ENCODE data around the gene ATXN2.

Gene ATXN2

DNA sequence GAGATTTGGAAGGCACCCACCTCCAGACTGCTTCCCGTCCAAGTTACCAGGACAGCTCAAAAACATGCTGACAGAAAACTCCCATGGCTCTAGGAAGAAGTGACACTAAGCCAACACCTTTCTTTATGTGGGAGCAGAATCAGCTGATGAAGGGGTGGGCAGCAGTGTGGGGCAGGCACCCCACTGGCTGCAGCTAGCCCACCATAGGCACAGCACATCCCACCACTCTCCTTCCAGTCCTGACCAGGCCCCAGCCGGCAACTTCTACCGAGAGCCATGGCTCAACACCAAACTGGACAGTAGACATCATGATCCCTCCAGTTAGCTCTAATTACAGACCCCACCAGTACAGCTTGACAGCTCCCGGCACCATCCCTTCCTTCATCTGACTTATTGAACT lies 148.4 kb downstream of the ATXN2 start:
- DNase-seq (ENCODE audit: low read depth): no peak

DNA sequence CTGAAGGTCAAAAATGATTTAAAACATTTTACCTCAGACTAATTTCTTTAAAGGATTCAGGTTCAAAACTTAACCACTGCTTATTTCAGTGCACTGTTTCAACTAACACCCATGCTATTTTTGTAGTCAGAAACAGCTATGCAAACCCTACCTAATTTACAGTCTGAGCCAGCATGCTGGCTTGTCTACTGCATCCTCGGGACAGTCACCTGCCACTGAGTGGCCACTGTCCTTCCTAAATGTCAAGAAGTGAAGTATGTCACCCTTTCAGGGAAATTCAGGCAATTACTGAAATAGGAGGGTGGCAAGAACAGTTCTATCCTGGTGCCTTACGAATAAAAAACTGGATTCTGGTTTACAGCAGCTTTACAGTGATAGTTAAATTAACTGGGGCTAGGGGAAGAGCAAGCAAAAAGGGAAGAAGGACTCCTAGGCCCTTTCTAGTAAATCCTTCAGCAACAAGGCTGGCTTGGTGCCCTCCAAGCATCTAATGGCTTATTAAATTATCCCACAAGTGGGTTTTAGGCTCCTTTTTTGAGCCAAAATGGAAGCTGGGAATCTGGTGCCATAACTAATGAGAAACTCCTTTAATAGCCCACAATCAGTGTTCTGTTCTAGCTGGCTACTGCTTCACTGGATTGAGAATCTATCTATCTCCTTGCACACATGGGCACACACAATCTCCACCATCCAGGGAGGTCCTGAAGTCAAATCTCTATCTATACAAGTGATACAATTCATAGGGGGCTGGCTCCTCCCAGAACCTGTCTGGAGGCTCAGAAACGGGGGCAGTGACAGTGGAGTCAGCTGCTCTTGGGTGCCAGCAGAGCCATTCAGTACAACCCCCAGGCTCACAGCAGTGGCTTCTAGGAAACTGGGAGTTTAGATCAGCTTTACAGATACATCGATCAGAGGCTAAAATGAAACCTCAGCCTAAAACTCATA lies 150.0 kb downstream of the ATXN2 start:
- no peak for DNase-seq (ENCODE audit: low read depth)

DNA sequence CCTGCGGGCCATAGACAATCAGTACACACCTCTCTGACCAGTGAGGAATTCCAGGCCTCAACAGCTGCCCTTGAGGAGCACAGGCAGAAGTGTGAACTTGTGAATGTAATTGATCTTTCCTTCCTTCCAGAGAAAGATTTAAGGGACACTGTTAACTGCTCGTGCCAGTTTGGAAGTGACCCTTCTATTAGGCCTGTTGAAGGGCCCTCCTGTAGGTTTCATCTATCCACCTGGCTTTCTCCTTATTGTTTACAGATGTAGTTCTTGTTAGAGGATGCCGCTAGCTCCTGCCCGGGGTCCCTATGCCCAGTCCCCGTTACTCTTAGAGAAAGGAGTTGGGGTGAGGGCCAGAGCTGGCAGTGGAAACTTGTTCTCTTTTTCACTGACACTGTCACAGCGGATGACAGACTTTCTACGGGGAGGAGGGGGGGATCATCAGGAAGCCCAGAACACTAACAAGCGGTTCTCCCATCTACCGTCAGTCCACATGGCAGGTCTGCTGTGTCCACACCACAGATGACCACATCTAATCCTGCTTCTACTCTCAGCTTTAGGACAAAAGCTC lies 150.8 kb downstream of the ATXN2 start:
- DNase-seq (ENCODE audit: low read depth): no peak

DNA sequence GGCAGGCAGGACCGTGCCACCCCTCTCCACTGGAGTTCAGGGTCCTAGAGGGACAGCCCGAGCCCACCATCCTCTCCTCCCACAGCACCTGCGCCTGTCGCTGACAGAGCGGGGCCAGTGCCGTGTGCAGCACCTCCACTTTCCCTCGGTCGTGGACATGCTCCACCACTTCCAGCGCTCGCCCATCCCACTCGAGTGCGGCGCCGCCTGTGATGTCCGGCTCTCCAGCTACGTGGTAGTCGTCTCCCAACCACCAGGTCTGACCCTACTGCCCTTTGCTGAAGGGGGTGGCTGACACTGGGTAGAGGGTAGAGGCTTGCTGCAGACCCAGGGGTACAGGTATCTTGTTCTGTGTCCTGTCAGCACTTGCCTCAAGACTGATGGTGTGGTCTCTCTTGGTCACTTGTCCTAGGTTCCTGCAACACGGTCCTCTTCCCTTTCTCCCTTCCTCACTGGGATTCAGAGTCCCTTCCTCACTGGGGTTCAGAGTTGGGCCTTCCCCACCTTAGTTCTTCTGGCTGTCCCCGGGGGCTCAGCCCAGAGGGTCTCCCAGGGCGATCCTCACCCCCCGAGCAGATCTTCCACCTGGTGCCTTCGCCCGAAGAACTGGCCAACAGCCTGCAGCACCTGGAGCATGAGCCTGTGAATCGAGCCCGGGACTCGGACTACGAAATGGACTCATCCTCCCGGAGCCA lies 151.4 kb downstream of the ATXN2 start:
- DNase-seq (ENCODE audit: low read depth): no peak

DNA sequence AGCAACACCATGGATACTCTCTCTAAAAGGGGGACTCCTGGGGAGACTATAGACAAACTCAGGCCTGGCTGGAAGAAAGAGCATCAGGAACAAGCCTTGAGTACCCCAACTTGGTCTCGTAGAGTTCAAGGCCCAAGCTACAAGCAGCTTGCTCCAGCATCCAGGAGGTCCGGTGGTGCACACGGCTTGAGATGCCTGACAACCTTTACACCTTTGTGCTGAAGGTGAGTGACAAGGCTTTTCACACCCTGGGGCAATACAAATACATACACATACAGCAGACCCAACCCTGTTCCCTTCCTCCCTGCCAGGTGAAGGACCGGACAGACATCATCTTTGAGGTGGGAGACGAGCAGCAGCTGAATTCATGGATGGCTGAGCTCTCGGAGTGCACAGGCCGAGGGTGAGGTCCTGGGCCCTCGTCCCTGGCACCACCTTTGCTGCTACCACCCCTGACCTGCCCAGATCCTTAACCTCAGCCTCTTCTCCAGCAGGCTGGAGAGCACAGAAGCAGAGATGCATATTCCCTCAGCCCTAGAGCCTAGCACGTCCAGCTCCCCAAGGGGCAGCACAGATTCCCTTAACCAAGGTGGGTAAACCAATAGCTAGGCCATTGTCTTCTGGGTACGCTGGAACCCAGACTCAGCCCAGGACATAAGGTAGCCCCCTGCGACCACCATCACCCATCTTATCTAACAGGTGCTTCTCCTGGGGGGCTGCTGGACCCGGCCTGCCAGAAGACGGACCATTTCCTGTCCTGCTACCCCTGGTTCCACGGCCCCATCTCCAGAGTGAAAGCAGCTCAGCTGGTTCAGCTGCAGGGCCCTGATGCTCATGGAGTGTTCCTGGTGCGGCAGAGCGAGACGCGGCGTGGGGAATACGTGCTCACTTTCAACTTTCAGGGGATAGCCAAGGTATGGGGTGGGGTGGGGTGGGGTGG lies 152.2 kb downstream of the ATXN2 start:
- DNase-seq (ENCODE audit: low read depth): no peak

DNA sequence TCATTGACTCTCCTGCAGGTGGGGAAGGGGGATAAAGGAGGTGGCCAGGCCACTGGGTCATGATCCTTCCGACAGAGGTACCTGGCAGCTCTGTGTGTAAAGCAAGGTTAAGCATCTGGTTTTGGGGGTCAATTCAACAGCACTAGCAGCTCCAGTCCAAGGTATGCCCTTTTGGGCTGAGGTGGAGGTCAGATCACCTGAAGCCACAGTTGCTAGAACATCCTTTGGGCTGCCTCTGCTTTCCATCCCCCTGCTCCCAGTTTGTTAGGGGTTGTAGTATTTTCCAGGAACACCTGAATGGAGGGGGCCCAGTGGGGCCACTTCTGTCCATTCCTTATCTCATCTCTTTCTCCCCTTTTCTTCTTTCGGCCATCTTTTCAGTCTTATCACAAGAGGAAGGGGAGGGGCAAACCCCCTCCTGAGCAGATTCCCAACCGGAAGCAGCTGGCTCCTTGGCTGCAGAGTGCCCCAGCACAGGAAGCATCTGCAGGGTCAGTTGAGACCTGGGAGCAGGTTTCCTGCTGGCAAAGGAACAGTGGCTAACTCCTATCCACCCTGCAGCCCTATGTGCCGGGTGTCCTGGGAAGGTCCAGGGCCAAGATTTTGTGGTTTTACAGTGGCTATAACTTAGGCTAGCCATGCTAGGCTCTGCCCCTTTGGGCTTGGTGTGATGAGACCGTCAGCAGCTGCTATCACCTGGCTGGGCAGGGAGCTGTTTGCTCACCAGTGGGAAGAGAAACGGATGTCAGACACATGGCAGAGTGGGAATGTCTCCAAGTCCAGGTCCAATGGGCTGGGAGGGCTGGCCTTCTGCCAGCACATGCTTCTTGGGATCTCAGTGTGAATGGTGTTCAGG lies 153.2 kb downstream of the ATXN2 start:
- no peak for DNase-seq (ENCODE audit: low read depth)

DNA sequence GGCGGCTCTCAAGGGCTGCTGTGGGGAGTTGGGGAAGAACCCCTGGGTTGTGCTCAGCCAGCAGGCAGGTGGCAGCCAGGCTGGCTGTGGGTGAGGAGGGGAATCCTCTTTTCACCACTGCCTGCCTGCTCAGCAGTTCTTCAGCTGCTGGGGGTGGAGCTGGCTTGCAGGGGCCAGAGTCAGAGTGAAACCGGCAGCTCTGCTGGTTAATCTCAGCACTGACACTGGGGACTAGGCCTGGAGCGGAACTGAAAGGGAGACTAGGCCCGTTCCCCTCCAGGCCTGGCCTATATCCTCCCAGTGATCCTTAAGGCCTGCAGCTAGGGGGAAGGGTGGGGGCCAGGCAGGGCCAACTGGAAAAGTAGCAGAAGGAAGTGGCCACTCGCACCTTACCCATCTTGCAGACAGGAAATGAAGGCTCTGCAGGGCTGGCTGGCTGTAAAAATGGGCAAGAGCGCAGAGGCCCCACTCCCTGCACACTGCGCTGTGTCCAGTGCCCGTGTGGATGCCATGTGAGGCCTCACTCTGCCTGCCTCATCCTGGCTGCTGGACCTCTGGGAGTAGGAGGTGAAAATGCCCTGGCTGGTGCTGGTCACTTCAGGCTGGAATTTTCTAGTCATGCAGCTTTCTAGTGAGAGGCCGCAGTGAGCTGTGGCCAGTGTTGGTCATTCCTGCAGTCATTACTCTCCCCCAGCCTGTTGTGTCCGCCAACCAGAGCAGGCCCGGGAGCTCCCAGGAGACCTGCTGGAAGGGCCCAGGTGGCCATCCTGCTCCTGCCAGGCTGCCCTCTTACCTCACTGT lies 154.0 kb downstream of the ATXN2 start:
- peak; percentile 74 for DNase-seq (ENCODE audit: low read depth)

DNA sequence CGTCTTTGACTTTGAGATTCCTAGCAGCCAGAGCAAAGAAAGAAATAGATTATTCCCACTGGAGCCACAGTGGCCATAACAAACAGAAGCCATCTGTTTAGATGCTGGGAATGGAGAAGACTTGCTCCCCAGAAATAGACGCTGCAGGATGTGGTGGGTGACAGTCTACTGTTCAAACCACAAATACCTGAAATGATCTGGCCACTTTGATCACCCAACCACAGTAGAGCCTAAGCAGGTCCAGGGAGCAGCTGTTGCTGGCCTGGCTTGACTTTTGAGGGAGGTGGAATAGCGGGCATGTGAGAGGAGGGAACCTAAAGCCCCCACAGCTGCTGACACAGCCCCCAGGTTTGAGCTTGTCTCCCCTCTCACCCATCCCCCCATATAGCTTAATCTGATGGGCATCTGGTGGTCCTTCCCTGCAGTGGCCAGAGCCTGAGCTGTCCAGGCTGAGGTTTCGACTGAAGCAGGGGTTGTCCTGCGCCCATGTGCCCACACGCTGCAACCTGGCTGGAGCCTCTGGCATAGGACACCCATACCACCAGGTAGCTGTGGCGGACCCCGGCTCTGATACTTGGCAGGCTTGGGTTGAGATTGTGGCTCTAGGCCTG lies 154.7 kb downstream of the ATXN2 start:
- no peak for DNase-seq (ENCODE audit: low read depth)

DNA sequence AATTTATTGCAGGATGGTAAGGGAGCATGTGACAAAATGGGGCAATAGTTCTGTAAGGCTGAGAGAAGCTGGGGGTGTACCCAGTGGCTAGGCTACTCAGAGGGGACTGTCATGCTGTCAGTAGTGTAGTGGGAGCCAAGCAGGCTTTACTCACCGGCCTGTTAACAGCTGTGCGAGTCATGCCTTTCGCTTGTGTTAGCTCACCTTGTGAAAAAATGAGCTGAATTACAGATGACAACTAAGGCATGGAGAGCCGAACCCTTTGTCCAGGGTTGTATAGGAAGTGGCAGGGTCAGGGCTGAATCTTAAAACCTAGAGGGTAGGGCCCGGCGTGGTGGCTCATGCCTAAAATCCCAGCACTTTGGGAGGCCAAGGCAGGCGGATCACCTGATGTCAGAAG lies 155.5 kb downstream of the ATXN2 start:
- DNase-seq (ENCODE audit: low read depth): no peak

DNA sequence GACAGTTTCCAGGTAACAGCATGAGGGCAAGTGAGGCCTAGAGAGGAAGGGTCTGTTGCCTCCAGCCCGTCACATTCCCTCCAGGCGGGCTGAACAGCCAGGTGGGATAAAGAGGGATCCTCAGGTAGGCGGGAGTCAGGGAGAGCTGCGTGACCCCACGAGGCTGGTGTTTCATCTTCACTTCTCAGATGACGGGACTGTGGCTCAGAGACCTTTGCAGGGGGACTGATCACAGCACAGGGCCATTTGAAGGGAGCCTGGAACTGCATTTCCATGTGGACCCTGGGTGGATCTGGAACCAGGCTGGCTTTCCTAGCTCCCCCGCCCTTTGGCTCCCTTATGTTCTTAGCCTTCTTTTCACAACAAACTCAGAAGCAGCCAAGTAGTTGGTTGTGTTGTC lies 156.0 kb downstream of the ATXN2 start:
- no peak for DNase-seq (ENCODE audit: low read depth)

DNA sequence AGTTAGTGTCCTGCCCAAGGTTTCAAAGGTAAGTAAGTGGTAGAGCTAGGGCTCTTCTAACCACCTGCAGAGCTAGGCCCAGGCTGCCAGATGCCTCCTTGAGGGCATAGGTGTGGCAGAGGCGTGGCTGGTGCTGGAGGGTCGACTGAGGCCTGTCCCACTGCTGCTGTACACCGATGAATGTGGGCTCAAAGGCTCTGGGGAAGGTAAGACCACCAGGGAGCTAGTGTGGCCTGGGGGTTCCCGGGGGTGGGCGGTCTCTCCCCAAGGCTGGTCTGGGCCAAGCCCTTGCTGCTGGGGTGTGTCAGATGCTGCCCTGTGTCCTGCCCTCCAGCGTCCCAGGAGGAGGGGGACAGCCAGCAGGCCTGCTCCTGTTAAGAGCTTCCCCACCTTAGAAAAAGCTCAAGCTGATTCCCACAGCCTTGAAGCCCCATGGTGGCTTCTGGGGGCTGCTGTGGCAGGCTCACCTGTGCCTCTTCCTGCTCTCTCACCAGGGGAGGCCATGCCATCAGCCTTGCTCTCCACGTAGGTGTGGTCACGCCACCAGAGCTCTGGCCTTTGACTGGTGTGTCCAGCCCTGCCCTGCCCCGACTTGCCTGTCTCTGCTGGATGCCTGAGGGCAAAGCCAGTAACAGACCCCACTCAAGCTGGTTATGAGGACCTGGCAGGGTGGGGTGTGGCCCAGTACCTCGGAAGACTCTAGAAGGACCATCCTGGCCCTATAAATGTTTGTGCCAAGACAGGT lies 156.6 kb downstream of the ATXN2 start:
- no peak for DNase-seq (ENCODE audit: low read depth)

DNA sequence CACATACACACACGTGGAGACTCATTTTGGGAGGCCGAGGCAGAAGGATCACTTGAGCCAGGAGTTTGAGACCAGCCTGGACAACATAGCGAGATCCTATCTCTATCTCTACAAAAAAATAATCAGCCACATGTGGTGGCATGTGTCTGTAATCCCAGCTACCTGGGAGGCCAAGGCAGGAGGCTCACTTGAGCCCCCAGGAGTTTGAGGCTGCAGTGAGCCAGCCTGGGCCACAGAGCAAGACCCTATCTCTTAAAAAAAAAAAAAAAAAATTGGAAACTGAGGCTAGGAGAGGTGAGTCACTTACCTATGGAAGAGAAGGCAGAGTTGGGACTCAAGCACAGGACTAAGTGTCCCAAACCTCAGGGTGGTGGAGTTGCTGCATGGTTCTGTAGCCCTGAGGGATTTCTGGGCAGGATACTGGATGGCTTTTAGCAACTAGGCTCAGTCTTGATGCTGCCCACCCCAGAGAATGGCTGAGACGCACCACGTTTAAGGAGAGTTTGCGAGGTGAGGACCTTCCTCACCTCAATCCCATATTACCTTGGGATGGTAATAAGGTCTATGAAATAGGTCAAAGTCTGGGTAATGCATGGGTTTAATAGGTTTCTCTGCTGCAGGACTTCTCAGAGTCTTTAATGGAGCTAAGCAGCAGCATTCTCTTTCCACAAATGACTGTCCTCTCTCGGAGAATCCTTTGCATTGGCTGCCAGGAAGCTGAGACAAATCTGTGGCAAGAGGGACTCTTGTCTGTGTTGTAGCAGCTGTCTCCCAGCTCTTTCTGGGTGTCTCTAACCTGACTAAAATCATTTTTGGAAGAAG lies 157.8 kb downstream of the ATXN2 start:
- no peak for DNase-seq (ENCODE audit: low read depth)

DNA sequence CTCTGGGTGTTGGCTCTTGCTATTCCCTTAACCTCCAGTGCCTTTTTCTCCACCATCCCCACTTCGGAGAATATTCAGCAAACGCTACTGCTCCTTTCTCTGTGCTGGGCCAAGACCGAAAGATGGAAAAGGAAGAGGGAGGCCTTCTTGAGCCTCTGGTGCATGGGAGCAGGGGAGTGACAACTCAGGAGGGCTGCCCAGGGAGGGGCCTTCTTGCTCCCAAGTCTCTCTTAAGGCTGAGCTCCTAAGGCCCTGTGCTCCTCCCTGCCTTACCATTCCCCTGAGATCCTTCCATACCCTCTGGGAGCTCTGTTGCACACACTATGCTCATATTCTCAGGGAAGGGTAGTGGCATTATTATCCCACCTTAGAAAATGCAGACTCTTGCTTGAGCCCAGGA lies 158.5 kb downstream of the ATXN2 start:
- no peak for DNase-seq (ENCODE audit: low read depth)

DNA sequence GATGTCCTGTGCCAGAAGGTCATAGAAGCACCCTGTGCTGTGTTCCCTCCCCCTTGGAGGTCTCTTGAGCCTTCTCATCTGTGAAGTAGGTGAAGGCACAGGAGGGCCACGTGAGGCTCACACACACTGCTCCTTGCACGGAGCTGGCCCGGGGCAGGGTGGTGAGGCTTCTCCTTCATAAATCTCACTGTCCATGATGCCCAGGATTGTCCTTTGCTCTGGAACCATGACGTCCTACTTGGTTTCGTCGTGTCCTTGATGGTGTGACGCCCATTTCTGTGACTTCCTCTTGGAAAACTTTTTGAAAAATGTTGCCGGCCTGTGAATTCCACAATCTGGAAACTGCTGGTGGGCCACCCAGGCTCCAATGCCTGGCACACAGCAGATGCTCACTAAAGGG lies 159.0 kb downstream of the ATXN2 start:
- DNase-seq (ENCODE audit: low read depth): no peak

DNA sequence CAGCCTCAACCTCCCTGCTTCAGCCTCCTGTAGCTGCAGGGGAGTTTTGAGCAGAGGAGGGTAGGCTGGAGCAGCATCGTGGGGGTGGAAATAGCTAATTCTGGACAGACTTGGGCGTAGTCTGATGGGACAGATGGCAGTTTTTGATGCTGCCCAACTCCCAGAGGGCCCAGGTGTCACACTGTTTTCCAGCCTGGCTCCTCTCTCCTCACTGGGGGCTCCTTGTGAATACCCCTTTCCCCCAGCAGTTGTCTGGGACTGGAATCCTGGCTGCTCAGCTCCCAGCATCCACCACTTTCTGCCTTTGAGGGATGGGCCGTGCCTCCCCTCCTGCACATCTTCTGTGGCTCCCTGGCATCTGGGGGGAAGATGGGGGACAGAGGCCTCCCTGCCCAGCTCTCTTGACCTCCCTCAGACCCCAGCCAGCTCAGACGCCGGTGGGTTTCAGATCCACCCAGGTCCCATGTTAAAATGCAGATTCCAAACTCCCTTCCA lies 159.4 kb downstream of the ATXN2 start:
- no peak for DNase-seq (ENCODE audit: low read depth)

DNA sequence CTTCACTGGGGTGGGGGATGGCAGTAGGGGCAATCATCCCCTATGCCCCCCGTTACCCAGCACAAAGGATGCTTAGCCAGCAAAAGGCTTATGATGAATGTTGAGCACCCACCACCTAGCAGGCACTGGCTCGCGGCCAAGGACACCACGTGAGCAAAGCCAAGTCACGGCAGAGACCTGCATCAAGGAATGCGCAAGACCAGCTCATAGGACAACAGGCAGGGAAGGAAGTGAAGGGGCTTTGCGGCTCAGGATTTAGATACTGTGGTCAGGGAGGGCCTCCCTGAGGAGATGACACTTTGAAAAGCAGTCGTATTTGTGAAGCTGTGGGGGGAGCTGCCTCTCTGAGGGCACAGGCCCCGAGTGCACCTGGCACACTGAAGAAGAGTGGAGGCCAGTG lies 160.6 kb downstream of the ATXN2 start:
- DNase-seq (ENCODE audit: low read depth): peak; percentile 68

DNA sequence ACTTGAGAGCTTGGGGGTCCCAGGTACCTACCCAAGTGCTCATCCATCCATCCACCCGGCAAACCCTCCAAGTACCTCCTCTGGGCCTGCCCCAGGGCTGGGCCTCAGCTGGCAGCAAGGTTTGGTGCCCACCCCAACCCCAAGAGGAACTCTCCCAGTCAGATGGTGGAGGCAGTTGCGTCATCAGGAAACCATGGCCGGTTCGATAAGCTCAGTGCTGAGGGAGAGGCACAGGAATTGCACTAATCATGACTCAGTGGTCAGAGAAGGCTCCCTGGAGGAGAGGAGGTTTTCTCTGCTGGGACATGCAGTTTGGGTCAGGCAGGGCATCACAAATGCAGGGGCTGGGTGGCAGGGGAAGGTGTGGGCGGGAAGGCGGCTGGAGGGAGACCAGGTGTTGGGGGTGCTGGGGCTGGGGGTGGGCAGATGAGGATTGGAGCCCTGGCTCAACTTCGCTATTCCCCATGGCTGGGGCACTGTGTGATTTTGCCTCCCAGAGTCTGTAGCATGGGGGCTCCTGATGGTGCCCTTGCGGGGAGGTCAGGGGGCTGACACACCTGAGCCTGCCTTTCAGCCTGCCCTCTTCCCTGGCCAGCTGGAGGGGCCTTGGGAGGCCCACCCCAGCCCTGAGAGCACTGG lies 161.2 kb downstream of the ATXN2 start:
- DNase-seq (ENCODE audit: low read depth): no peak
